OCI-LY1 (cell line): Measurements from ENCODE around the gene AFDN.

Source experiments
- H2AFZ ChIP-seq: fragments of 200-600 bp; sonication (generic), shearing (Covaris generic); 2 replicates; pipeline ENCODE4 v1.6.0; 2014; ENCODE audit warnings: antibody characterized with exemption, mild to moderate bottlenecking, low read length
- H3F3A ChIP-seq: fragments of 200-600 bp; sonication (generic), shearing (Covaris generic); 2 replicates; pipeline ENCODE4 v1.6.0; 2014; ENCODE audit warnings: mild to moderate bottlenecking, antibody characterized with exemption, low read length, moderate library complexity; ENCODE audit not compliant: insufficient read depth
- H3K27ac ChIP-seq: fragments of 200-600 bp; sonication (generic); 2 replicates; pipeline ENCODE4 v1.5.1; 2014; ENCODE audit warnings: low read length, mixed run types, mild to moderate bottlenecking, low read depth; ENCODE audit not compliant: poor library complexity, severe bottlenecking
- H3K27me3 ChIP-seq: fragments of 200-600 bp; sonication (generic); 2 replicates; pipeline ENCODE4 v1.6.0; 2014; ENCODE audit warnings: antibody characterized with exemption, mild to moderate bottlenecking, low read length, moderate library complexity; ENCODE audit not compliant: insufficient read depth
- H3K36me3 ChIP-seq: fragments of 200-600 bp; sonication (generic); 2 replicates; pipeline ENCODE4 v1.6.1; 2014; ENCODE audit warnings: mild to moderate bottlenecking, antibody characterized with exemption, low read length, moderate library complexity, mixed read lengths; ENCODE audit not compliant: insufficient read depth
- H3K4me1 ChIP-seq: fragments of 200-600 bp; sonication (generic); 2 replicates; pipeline ENCODE4 v1.5.1; 2014; ENCODE audit warnings: mild to moderate bottlenecking, low read length, moderate library complexity; ENCODE audit not compliant: insufficient read depth, severe bottlenecking
- H3K4me2 ChIP-seq: fragments of 200-600 bp; sonication (generic), shearing (Covaris generic); 2 replicates; pipeline ENCODE4 v1.6.1; 2014; ENCODE audit warnings: low read length
- H3K4me3 ChIP-seq: fragments of 200-600 bp; sonication (generic); 2 replicates; pipeline ENCODE4 v1.5.1; 2014; ENCODE audit warnings: low read length, low read depth, mild to moderate bottlenecking, mixed read lengths; ENCODE audit not compliant: poor library complexity, severe bottlenecking
- H3K79me2 ChIP-seq: fragments of 200-600 bp; shearing (Covaris generic); 2 replicates; pipeline ENCODE4 v1.6.1; 2016; ENCODE audit warnings: mixed run types, low read length, mixed read lengths; ENCODE audit not compliant: insufficient read depth
- H3K9ac ChIP-seq: fragments of 200-600 bp; sonication (generic), shearing (Covaris generic); 2 replicates; pipeline ENCODE4 v1.6.1; 2014; ENCODE audit warnings: mild to moderate bottlenecking, low read length, mixed read lengths
- H3K9me2 ChIP-seq: fragments of 200-600 bp; sonication (generic), shearing (Covaris generic); 2 replicates; pipeline ENCODE4 v1.6.1; 2014; ENCODE audit warnings: low read depth, mild to moderate bottlenecking, low read length, mixed read lengths
- H3K9me3 ChIP-seq: fragments of 200-600 bp; shearing (Covaris generic); 2 replicates; pipeline ENCODE4 v1.6.1; 2014; ENCODE audit warnings: low read length, mixed read lengths
- H4K20me1 ChIP-seq: fragments of 200-600 bp; sonication (generic), shearing (Covaris generic); 2 replicates; pipeline ENCODE4 v1.6.0; 2016; ENCODE audit warnings: mild to moderate bottlenecking, low read length; ENCODE audit not compliant: insufficient read depth
- EZH2 ChIP-seq: fragments of 200-600 bp; sonication (generic), shearing (Covaris generic); IDR thresholded peaks from 2 replicates; pipeline ENCODE4 v1.8.0; 2017; ENCODE audit warnings: borderline replicate concordance, mixed run types, mild to moderate bottlenecking, antibody characterized with exemption, low read length, moderate library complexity, mixed read lengths
- TF ChIP-seq, protein P1 (sequence below): fragments of 200-600 bp; sonication (generic), shearing (Covaris generic); IDR thresholded peaks from 2 replicates; pipeline ENCODE4 v1.5.1; 2017; ENCODE audit warnings: mild to moderate bottlenecking, antibody characterized with exemption, low read length, moderate library complexity, mixed read lengths

AFDN gene

DNA sequence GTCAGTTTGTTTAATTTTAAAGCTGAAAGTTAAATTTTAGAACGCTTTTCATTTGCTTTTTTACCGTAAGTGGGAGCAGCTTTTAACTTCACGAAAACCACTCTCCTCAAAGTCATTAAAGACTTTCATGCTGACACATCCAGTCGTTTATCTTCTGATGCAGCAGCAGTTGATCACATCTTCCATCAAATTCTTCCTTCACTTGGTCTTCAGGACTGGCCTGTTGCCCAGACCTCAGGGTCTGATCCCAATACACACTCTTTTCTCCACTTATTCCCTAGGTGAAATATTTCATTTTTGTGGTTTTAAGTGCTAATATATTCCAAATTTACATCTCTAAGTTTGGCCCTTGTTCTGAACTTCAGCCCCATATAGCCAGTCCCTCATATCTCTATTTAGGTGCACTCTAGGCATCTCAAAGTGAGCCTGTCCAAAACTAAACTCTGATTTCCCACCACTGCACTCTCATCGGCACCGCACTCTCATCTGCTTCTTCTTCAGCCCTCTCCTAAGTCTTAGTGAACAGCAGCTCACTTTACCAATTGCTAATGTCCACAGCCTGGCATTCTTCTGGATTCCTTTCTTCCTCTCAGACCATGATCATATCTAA is 20.4 kb downstream of the AFDN start:
- Histone ChIP-seq H3K9me2 (no peaks in the 10 kb centered on the region), H3K79me2 (no peaks in the 10 kb centered on the region), H3K4me2 (no peak overlapping the region), H3F3A (no peaks in the 10 kb centered on the region), H2AFZ (no peak overlapping the region), H3K27me3 (no peaks in the 10 kb centered on the region), H4K20me1 (no peaks in the 10 kb centered on the region), H3K9ac (no peak overlapping the region), H3K27ac (no peak overlapping the region), H3K36me3 (no peaks in the 10 kb centered on the region), H3K4me1 (no peaks in the 10 kb centered on the region), H3K4me3 (no peak overlapping the region), H3K9me3 (no peaks in the 10 kb centered on the region)
- TF ChIP-seq EZH2, result no peak
- TF ChIP-seq, protein P1, sequence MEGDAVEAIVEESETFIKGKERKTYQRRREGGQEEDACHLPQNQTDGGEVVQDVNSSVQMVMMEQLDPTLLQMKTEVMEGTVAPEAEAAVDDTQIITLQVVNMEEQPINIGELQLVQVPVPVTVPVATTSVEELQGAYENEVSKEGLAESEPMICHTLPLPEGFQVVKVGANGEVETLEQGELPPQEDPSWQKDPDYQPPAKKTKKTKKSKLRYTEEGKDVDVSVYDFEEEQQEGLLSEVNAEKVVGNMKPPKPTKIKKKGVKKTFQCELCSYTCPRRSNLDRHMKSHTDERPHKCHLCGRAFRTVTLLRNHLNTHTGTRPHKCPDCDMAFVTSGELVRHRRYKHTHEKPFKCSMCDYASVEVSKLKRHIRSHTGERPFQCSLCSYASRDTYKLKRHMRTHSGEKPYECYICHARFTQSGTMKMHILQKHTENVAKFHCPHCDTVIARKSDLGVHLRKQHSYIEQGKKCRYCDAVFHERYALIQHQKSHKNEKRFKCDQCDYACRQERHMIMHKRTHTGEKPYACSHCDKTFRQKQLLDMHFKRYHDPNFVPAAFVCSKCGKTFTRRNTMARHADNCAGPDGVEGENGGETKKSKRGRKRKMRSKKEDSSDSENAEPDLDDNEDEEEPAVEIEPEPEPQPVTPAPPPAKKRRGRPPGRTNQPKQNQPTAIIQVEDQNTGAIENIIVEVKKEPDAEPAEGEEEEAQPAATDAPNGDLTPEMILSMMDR, result no peak

DNA sequence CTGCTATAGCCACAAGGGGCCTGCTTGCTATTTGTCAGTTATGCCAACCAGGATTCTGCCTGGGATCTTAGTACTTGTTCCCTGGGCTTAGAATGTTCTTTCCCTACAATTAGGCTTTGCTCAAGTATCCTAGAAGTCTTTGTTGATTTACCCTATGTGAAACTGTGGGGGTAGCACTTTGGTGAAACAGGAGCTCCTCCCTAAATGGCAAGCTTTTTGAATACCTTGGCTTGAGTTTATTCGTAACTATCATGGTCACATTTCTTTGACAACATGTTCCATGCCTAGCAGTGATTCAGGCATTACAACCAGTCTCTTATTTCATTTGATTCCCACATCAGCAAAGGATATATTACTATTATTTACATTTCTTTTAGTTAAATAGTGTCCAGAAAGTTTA is 21.2 kb downstream of the AFDN start:
- Histone ChIP-seq H3K4me3 (no peak overlapping the region), H3K27ac (no peak overlapping the region), H3F3A (no peaks in the 10 kb centered on the region), H3K9ac (no peak overlapping the region), H3K9me3 (no peaks in the 10 kb centered on the region), H3K79me2 (no peaks in the 10 kb centered on the region), H3K4me2 (no peak overlapping the region), H3K4me1 (no peaks in the 10 kb centered on the region), H2AFZ (no peak overlapping the region), H4K20me1 (no peaks in the 10 kb centered on the region), H3K27me3 (no peaks in the 10 kb centered on the region), H3K9me2 (no peaks in the 10 kb centered on the region), H3K36me3 (no peaks in the 10 kb centered on the region)
- TF ChIP-seq, protein P1, result no peak
- no peak for TF ChIP-seq EZH2

DNA sequence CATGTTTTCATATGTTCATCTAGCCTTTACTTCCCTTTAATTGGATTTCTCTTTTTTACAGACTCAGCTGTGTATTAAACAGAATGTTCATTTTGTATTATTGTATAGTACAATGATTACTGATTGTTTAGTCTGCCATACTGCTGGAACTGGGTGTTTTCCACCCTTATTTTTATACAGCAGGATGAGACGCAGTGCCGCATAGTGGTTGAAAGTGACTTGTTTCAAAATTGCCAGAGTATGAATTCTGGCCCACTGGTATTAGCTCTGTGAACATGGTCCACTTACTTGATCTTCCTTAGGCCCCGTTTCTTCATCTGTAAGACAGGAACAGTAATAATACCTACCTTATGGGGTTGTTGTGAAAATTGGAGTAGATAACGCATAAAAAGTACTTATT is 22.1 kb downstream of the AFDN start:
- H3K79me2 ChIP-seq, result no peaks in the 10 kb centered on the region

More for the DNA sequence above, 22.1 kb downstream of the AFDN start:
- Histone ChIP-seq H3K9me2 (no peaks in the 10 kb centered on the region), H3K36me3 (no peaks in the 10 kb centered on the region), H3K9ac (no peak overlapping the region), H3K4me2 (no peak overlapping the region), H3F3A (no peaks in the 10 kb centered on the region), H3K27me3 (no peaks in the 10 kb centered on the region), H3K27ac (no peak overlapping the region), H3K9me3 (no peaks in the 10 kb centered on the region), H2AFZ (no peak overlapping the region), H3K4me3 (no peak overlapping the region), H3K4me1 (no peaks in the 10 kb centered on the region), H4K20me1 (no peaks in the 10 kb centered on the region; the same call in 1 of the 2 replicates)
- TF ChIP-seq EZH2, result no peak
- TF ChIP-seq, protein P1, result no peak
